Stimulated activated CD8-positive, alpha-beta memory T cell treated with anti-CD3 and anti-CD28 coated beads, Interleukin-2, amount 100 ng/mL, for 48 hours (primary cell): ENCODE data around the gene KIAA1217.

Experiments used
- DNase-seq, 2 donors: peaks; one replicate each; pipeline ENCODE4 v3.0.0-alpha.2; 2020; ENCODE audit warnings: low read depth in 2 of 2

The KIAA1217 gene

DNA sequence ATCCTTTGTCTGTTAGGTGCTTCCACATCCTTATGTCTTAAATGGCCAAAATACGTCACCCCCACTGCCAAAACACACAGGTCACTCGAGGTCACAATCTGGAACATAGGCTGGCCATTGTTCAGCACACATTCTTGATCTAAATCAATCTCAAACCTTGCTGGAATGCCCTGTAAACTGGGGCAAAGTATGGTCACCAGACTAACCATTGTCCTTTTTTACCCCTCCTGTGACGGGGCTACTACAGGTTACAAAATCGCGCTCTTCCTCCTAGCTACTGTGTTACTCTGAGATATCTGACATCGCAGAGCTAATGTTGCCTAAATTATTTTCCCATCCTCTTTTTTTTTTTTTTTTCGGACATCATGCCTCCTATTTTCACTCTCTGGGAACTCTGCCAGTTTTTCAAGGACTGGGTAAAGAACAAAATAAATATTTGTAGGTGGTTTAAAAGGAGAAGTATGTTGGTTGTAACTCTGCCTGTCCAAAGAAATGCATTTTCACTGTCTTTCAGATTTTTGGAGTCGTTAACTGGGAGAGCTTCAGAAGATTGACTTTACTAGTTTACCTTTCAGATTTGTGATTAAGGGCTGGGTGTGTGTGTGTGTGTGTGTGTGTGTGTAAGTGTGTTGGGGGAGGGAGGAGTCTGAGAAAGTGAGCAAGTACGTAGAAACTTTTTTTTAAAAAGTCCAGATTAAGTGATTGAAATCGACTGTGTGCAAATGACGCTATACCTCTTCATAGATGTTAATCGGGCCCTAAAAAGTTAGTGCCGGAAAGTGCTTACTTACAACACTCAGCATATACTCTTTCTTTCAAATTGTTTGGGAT lies 942 bp upstream of the KIAA1217 start:
- no peak for DNase-seq

DNA sequence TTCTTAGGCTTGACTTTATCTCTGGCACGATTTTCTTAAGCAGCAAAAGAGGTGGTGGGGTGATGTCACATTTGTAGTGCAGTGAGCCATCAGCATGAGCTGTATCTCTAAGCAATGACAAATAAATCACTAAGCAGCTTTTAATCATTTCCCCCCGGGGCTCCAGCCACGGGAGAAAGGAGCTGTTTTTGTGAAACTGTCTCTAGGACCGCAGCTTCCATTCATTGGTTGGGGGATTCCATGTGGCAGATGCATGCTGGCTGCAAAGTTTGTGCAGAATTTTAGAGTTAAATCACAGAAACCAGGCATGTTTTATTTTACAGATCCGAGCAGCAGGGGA lies 464 bp downstream of the KIAA1217 start:
- DNase-seq, result peak in 1 of 2 donors; percentile 20

DNA sequence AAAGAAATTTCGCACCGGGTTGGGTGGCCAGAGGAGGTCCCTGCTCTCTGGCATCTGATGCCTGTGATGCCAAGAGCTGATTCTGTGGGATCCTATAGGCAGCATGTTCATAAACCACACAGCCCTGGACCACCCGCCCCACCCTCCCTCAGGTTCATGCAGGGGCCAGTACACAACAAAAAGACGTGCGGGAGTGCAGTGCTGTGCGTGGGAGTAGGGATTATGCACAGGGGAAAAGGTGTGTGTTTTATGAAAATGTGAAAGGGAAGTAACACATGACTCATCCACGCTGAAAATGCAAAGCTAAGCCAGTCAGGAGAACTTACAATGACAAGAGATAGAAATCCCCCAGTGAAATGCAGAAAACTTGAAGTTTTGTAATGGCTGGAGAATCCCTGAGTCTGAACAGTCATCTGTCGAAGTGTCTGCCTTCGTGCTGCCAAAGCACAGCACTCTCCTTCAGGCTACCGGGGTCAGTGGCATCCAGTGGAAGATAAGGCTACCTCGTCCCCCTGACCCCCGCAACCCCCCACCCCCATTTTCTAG lies 1.1 kb downstream of the KIAA1217 start:
- peak in 1 of 2 donors; percentile 15 for DNase-seq

DNA sequence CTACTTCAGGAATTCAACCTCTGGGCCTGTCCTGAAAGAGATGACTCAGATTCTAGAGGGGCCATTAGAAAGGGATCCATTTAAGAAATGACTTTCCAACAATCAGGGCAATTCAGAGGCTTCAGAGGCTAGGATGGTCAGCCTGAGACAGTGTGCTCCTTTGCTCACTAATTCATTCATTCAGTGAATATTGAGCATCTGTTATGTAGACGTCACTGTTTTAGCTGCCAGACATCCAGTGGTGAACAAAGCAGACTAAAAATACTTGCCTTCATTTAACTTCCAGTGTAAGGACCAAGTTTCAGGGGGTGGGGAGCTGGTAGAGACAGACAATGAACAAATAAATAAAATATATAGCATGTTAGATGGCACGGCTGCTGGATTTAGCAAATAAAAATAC lies 1.6 kb downstream of the KIAA1217 start:
- DNase-seq, result no peak

DNA sequence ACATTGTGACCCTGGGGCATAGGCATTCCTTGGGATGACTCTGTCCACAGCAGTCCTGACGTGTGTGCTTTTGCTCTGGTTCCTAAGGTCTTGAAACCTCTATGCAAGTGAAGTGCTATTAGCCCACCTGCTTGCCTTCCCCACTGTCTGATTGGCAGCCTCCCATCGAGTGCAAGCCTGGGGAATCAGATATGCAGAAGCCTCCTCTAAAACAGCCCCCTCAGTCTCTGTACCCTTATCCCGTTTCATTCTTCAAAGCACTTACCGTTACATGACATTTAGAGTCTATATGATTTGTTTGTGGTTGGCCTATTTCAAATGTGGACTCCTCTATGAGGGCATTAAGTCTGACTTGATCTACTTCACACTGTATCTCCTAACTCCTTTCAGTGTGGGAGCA lies 4.3 kb downstream of the KIAA1217 start:
- no peak for DNase-seq

DNA sequence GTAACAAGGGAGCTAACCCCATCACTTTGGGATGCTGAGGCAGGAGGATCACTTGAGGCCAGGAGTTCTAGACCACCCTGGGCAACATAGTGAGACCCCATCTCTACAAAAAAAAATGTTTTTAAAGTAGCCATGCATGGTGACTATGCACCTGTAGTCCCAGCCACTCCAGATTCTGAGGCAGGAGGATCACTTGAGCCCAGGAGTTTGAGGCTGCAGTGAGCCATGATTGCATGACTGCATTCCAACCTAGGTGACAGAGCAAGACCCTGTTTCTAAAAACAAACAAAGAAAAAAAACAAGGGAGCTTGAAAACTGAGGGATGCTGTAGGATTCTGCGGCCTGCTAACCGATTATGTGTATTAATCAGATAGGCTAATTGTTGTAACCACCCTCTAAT lies 4.9 kb downstream of the KIAA1217 start:
- no peak for DNase-seq

DNA sequence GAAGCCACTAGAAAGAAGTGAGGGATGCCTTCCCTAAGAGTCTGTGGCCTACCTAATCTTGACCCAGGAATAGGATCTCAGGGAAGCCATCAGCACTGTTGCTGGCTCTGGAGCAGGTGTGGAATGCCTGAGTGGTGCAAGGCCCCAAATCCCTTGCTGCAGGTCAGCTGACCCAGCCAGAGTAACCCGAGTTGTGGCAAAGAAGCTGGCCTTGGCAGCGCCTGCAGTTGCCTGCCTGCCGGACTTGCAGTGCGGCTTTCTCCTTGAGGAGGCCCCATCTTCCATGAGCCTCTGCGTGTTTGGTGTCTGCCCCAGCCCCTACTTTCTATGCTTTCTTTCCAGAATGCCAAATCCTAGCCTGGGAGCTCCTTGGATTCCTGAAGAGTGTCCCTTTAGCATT lies 5.8 kb downstream of the KIAA1217 start:
- DNase-seq, result no peak

DNA sequence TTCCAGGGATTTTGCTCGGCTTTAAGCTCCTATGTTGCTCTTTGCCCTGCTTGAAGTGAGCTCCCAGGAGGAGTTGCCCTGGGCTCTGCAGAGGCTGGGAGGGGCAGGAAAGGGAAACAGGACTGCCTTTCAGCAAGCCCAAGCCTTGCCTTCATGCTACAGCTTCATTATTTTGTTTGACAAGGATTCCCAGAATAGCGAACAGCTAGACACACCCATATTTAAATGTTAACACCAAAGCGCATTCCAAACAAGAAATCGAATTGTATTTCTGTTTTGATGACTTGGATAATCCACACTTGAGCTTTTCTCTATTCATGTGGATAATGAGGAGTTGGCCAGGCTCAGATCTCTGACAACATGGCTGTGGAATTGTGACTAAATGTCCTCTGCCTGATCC lies 6.3 kb downstream of the KIAA1217 start:
- no peak for DNase-seq

DNA sequence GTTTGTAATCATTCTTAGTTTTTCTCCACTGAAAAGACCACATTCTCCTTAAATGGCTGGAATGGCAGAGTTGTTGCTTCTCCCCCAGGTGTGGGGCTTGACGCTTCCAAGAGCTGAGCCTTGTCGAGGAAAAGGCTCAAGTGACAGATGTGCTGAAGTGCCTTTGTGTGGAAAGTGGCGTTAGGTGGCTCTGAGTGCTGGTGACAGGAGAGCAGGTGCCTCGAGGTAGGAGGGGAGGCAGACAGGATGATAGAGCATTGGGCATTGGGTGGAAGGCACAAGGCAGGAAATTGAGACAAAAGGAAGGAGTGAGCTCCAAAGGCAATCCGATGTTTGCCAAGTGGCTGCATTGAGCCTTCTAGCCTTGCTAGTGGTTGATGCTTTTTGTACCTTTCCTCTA lies 6.7 kb downstream of the KIAA1217 start:
- no peak for DNase-seq

DNA sequence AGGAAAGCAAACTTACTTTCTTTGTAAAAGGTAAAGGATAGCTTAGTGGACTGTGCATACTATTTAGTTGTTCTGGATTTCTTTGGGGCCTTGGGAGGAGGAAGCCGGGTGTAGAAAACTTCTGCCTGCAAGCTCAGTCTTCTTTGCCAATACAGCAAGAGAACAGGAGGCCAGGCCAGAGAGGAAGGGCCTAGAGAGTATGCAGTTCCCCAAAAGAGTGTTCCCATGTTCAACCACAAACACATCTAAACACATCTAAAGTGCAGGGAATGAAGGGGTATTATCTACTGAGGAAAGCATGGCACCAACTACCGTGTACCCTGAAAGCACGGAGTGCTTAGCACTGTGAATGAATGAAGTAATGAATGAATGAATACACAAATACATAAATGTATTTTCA lies 11.0 kb downstream of the KIAA1217 start:
- DNase-seq, result no peak

DNA sequence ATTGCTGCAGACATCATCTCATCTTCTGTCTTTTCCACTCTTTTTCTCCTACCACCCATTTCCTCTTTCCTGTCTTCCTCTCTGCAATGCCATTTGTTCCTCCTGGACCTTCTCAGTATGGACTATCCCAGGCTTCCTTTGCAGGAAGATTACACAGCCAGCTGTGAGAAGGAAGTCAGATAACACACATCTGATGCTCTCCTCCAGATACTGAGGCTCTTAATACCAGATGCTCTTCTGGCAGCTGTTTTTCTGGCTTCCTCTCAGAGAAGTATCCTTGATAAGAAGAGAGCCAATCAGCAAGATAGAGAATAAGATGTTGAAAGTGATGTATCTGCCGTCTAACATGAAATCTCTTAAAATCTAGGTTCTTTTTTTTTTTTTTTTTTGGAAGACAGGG lies 14.4 kb downstream of the KIAA1217 start:
- no peak for DNase-seq

DNA sequence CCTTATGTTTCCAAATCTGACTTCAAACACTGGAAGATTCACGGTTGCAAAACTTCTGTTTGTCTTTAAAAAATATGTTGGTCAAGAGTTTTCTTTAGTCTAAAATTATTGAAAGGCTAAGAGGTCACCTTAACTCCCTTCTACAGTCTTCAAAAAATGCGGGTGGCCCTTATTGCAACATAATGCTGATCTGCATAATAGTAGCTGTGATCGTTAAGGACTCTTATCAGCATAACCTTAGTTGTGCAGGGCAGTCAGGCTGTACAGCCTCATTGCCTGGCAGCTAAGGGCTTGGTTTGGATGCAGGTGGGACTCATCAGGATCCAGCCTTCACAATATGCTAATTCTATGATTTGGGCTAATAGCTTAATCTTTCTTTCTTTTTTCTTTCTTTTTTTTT lies 15.0 kb downstream of the KIAA1217 start:
- no peak for DNase-seq

DNA sequence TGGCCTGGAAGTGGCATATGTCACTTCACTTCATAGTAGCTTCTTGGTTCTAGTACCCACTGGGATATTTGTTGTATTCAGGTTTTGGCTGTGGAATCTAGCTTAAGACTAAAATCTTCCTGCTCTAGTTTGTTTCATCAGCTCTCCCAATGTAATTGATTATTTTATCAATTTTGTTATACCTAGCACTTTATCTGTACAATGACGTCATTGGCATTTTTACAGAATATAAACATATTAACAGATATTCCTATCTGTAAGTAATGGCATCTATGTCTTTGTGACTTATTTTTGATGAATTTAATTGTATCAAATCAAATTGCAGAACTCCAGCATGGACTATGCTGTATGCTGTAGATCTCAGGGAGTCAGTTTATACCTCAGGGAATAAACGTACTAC lies 19.7 kb downstream of the KIAA1217 start:
- DNase-seq, result no peak

DNA sequence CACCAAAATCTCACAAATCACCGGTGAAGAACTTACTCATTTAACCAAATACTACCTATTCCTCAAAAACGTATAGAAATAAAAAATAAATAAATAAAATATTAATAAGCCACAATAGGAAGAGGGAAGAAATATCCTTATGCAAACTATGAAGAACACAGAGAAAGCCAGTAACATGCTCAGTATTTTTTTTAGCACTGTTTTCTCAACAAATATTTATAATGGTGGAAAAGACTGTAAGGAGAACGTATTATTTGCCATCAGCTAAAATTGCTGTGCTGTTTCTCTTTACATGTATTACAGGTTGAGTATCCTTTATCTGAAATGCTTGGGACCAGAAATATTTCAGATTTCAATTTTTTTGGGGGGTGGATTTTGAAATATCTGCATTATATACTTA lies 21.0 kb downstream of the KIAA1217 start:
- DNase-seq, result no peak

DNA sequence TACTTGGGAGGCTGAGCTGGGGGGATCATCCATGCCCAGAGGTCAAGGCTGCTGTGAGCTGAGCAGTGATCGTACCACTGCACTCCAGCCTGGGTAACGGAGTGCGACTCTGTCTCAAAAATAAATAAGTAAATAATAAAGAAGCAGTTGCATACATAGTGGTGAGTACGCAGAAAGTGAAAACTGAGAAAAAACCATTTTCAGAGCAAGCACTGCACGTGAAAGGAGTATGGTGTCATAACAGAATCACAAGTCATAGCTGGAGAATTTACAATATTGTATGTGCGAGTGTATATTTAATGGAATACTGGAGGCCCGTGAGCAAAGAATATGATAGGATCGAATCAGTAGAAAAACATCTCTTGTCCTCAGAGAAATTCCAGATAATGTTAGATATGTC lies 22.3 kb downstream of the KIAA1217 start:
- DNase-seq, result no peak

DNA sequence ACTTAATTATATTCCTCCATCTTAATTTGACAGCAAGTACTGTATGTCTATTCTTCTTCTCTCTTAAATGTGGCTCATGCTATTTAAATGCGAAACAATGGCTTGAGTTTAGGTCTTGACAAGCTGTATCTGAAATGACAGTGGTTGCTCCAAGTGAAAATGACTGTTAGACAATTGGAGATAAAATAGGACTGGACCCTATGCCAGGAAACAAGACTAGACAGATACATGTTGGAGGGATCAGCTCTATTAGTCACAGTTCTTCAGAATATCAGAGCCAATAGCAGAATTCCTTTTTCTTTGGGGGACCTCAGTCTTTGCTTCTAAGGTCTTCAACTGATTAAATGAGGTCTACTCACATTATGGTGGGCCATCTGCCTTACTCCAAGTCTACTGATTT lies 25.8 kb downstream of the KIAA1217 start:
- no peak for DNase-seq

DNA sequence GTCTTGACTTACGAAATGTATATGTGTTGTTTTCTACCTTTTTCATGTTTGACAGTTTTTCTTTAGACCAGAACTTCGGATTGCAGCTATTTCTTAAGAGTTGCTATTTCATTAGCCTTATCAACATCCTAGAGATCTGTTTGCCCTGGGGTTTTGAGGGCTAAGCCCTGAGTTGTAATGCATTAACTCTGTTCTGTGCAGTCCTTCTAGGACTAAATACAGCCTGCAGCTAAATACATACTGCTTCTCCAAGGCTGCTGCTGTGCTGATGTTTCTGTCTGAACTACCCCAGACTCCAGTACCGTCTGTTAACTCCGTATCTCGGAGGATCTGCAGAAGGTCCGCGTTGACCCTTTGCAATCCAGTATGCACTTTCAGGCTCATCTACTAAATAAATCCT lies 26.5 kb downstream of the KIAA1217 start:
- no peak for DNase-seq

DNA sequence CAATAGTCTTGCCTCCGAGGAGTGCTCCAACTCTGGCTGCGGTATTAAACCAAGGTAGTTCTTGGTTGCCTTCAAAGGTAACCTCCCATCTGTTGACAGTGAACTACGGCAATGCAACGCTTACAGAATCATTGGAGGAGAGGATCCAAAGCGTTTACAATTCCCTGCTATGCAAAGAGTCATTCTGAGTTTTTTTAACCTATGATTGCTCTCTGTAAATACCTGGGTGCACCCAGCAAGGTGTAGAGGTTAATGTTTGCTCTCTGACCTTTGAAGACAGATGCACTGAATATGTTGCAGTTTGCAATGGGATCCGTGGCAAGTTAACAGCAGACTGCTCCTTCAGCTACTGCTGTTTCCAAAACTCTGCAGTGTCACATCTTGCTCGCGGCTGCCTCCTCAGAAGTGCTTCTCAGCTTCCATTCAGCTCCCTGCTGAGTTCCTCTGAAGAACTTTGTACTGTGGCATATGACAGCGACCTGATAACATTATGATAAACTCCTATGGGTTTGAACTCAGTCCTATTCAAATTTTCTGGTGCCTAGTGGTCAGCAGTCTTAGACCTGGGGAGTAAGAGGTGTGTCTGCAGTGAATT lies 29.0 kb downstream of the KIAA1217 start:
- DNase-seq, result no peak

DNA sequence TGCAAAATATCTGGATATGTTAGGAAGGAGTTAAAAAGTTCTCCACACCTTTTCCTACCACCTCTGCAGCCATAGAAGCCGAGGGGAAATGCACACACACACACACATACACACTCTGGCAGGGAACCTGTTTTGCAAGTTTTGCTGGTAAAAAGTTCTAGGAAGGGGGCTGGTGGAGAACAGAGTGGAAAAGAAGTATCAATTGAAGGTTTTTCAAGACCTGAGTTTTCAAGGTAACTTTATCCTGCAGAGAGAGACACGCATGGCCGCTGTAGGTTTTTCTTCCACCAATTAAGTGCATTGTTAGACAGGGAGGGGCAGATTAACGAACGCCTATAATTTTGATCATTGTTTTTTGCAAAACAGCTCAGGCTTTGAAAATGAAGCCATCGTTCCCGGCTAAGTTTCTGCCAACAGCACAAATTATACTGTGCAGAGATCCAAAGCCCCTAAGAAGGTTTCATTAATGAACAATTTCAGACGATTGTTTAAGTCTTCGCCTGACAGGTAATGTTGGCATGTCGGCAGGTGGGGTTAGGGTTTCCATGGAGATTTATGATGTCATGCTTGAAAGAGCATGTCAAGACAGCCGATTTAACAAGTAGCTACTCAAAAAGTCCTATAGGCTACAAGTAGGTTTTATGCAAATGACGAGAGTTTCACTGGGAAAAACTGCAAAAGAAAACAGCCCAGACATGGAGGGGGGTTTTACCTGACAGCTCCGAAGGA lies 29.7 kb downstream of the KIAA1217 start:
- no peak for DNase-seq

DNA sequence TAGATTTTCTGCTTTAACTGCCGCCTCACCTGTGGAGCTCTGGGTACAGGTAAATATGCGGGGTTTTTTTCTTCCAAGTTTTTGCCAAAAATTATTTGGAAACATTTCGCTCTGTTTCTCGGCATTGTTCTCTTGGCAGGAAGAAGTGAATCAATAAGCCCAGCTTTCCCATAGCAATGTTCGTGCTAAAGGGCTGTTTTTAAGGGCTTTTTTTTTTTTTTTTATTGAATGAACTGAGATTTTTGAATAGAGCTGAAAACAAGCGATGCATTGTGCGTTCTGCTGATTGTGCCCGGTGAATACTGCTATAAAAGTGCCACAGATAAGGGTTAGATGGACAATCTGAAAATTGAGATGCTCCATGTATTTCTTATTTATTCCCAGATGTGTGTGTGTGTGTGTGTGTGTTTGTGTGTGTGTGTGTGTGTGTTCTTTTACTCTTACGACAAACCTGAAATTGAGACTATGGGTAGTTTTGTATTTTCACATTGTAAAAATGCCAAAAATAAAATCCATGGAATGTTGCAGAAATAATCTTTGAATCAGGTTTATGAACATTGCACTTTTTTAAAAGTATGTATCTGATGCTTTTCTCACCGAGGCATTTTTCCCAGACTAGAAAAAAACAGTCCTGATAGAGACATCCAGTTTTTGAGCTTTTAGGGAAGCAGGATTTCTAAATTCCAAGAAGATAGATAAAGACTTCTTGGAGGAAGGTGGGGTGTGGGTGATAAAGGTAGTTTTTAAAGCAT lies 30.5 kb downstream of the KIAA1217 start:
- no peak for DNase-seq

DNA sequence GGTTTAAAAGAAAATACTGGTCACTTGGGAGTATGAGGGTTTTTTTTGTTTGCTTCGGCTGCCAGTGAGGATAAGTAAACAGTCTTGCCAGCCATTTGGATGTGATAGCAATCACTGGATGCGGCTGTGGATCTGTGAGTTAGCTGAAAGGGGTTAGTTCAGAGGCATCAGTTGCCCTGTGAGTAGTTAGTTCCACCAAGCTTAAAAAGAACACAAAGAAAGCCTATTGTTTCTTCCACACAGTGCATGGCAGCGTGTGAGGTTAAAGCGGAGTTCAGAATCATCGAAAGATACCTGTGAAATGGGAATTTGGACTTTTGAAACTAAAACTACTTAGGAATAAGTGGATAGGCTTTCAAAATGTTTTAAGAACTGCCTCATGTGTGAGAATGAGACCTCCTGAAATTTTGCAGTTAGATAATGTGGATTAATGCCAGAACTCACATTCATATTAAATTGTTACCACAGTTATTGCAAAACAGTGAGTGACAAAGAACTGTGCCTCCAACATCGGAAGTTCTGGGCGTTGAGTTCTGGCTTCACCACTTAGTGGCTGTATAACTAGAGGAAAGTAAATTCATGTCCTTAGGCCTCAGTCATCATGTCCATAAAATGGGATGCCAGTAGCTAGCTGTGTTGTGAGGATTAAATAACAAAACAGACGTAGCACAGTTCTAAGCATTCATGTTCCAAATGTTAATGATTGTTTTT lies 31.3 kb downstream of the KIAA1217 start:
- DNase-seq, result no peak
